HG03342 (cell line): Measurements from ENCODE around the gene UGGT1.

ENCODE experiments used
- ATAC-seq: cut with Tn5 transposase; IDR thresholded peaks from one replicate; pipeline ENCODE4 v1.9.1; 2021; ENCODE audit warnings: mild to moderate bottlenecking, moderate library complexity; ENCODE audit not compliant: unreplicated experiment

The UGGT1 gene

GRCh38 chr2:128090945-128091725 lies at the start of gene UGGT1:
Gene UGGT1, plus strand, starts transcription at chr2:128091200. Its CDS starts 158 bp downstream, at chr2:128091358.
- ATAC-seq = peak; percentile 96

- ATAC-seq = no peak
Measured at GRCh38 chr2:128041561-128041960, 49.4 kb upstream of the UGGT1 start.

GRCh38 chr2:128043041-128043440 lies 48.0 kb upstream of the UGGT1 start:
- no peak for ATAC-seq

- no peak for ATAC-seq
Measured at GRCh38 chr2:128053331-128053730, 37.7 kb upstream of the UGGT1 start.

GRCh38 chr2:128054104-128054885 lies 36.7 kb upstream of the UGGT1 start:
- no peak for ATAC-seq

- no peak for ATAC-seq
Measured at GRCh38 chr2:128057334-128057733, 33.7 kb upstream of the UGGT1 start.

- ATAC-seq = no peak
Measured at GRCh38 chr2:128058114-128058513, 32.9 kb upstream of the UGGT1 start.

- no peak for ATAC-seq
Measured at GRCh38 chr2:128062571-128062970, 28.4 kb upstream of the UGGT1 start.

- no peak for ATAC-seq
Measured at GRCh38 chr2:128064353-128064752, 26.6 kb upstream of the UGGT1 start.

GRCh38 chr2:128069769-128070168 lies 21.2 kb upstream of the UGGT1 start:
- no peak for ATAC-seq

- no peak for ATAC-seq
Measured at GRCh38 chr2:128073278-128073677, 17.7 kb upstream of the UGGT1 start.

GRCh38 chr2:128076461-128077106 lies 14.4 kb upstream of the UGGT1 start:
- no peak for ATAC-seq

- no peak for ATAC-seq
Measured at GRCh38 chr2:128084757-128085156, 6.2 kb upstream of the UGGT1 start.

- no peak for ATAC-seq
Measured at GRCh38 chr2:128086244-128086643, 4.8 kb upstream of the UGGT1 start.

- no peak for ATAC-seq
Measured at GRCh38 chr2:128090575-128090944, 440 bp upstream of the UGGT1 start.

GRCh38 chr2:128091726-128092080 lies 703 bp downstream of the UGGT1 start:
- ATAC-seq = peak; percentile 5

GRCh38 chr2:128092656-128093055 lies 1.7 kb downstream of the UGGT1 start:
- no peak for ATAC-seq

GRCh38 chr2:128093762-128094161 lies 2.8 kb downstream of the UGGT1 start:
- no peak for ATAC-seq

- no peak for ATAC-seq
Measured at GRCh38 chr2:128095201-128095600, 4.2 kb downstream of the UGGT1 start.

GRCh38 chr2:128103407-128103806 lies 12.4 kb downstream of the UGGT1 start:
- ATAC-seq = no peak

- ATAC-seq = no peak
Measured at GRCh38 chr2:128105072-128105471, 14.1 kb downstream of the UGGT1 start.

GRCh38 chr2:128108166-128108565 lies 17.2 kb downstream of the UGGT1 start:
- no peak for ATAC-seq
